Endothelial cell of umbilical vein (primary cell): Measurements from ENCODE around the gene PRKCD.

Experiments
- CTCF ChIP-seq, 2 donors: IDR thresholded peaks; 1 replicate in 1 of 2; 2 replicates in 1 of 2; pipeline ENCODE4 v1.5.1; 2011; ENCODE audit warnings: low read length in 2 of 2, mild to moderate bottlenecking in 2 of 2, moderate library complexity in 2 of 2, control low read depth in 1 of 2, inconsistent platforms in 1 of 2, low read depth in 1 of 2; ENCODE audit not compliant: insufficient read depth in 1 of 2; ENCODE audit errors: extremely low read depth in 1 of 2
- EZH2 ChIP-seq: IDR thresholded peaks from 2 replicates; pipeline ENCODE4 v1.6.1; 2012; ENCODE audit warnings: borderline replicate concordance, low read depth, mild to moderate bottlenecking, moderate library complexity, low read length, inconsistent platforms; ENCODE audit not compliant: severe bottlenecking
- FOS ChIP-seq: IDR thresholded peaks from 2 replicates; pipeline ENCODE4 v1.6.1; 2011; ENCODE audit warnings: mild to moderate bottlenecking, low read length, moderate library complexity, borderline replicate concordance; ENCODE audit not compliant: insufficient read depth
- GATA2 ChIP-seq: IDR thresholded peaks from 2 replicates; pipeline ENCODE4 v1.7.0; 2011; ENCODE audit warnings: low read depth, mild to moderate bottlenecking, moderate library complexity, mixed read lengths, low read length; ENCODE audit not compliant: insufficient read length, insufficient read depth
- JUN ChIP-seq: IDR thresholded peaks from 2 replicates; pipeline ENCODE4 v1.6.1; 2011; ENCODE audit warnings: borderline replicate concordance, low read depth; ENCODE audit not compliant: insufficient read length, insufficient read depth
- MAX ChIP-seq: IDR thresholded peaks from 2 replicates; pipeline ENCODE4 v1.6.1; 2011; ENCODE audit not compliant: insufficient read depth, insufficient read length
- MYC ChIP-seq: IDR thresholded peaks from one replicate; pipeline ENCODE4 v1.6.1; 2011; ENCODE audit warnings: mild to moderate bottlenecking, low read depth, low read length
- POLR2A ChIP-seq: IDR thresholded peaks from 2 replicates; pipeline ENCODE4 v1.6.1; 2012; ENCODE audit warnings: low read depth, mild to moderate bottlenecking, control low read depth, low read length
- POLR2AphosphoS5 ChIP-seq: IDR thresholded peaks from 2 replicates; pipeline ENCODE4 v1.6.1; 2012; ENCODE audit warnings: low read depth, mild to moderate bottlenecking, control low read depth, low read length, moderate library complexity; ENCODE audit not compliant: insufficient read depth

GRCh38 chr3:53144862-53145712, 15.9 kb upstream of the PRKCD start:
- TF ChIP-seq JUN (no peak), CTCF (IDR thresholded peaks at IDR 0.05; ENCODE audit: extremely low read depth in 1 of 2, insufficient read depth in 1 of 2, low read depth in 1 of 2, low read length in 2 of 2) (no peak), EZH2 (no peak), MYC (no peak), POLR2A (no peak), POLR2AphosphoS5 (no peak), GATA2 (no peak), MAX (no peak), FOS (no peak)
